Pons (tissue), 1 donor: ENCODE data around the gene FGFBP1.
"Not testable (repeated sequence)": the region's sequence is repeated elsewhere in the genome, so short reads cannot be mapped to it uniquely, and the experiment has no call there.

Experiments
- DNase-seq: peaks from one replicate; pipeline ENCODE4 v3.0.0-alpha.2; 2016; ENCODE audit warnings: low spot score

The FGFBP1 gene

DNA sequence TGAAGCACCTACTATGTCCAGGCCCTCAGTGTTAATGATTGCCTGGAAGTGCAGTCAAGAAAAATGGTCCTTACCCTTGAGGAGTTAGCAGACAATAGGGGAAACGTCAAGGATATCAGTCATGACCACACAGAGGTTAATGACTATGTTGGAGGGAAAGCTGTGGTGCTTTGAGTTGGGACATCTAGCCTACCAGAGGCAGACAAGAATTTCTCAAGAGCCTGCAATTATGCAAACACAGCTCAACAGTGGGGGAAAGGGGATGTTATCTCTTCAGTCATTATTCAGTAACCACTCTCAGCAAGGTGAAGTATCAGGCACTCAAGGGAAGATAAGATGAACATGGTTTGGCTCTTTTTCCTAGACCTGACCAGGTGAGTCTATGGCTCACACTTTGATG, 7.0 kb upstream of the FGFBP1 start:
- no peak for DNase-seq

DNA sequence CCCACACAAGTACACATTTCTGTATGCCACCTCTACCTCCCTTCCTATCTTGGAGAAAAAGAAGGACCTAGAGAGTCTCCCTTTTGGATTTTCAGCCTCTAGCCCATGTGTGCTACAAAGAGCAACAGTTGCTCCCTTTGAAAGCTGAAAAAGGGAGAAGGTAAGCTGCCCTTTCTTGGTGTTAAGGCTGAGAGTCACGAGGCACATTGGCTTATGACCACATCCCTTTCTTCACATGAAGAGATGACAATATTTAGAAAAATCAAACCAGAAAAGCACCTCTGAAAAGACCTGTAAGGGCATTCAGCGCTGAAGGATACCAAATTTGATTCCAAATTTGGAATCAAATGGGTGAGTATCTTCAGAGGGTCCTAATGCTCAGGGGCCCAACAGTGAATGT, 6.4 kb upstream of the FGFBP1 start:
- no peak for DNase-seq

DNA sequence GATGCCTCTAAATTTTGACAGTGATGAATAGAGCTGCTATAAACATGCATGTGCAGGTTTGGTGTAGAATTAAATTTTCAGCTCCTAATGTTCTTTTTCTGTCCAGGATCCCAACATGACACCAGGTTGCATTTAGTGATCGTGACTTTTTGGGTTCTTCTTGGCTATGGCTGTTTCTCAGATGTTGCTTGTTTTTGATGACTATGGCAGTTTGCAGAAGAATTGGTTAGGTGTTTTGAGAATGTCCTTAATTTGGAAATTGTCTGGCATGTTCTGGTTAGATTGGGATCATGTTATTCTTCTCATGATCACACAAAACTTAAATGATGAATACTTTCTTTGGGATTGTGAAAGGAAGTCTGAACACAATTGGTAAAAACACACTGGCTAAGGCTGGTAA, 3.7 kb upstream of the FGFBP1 start:
- DNase-seq: no peak

DNA sequence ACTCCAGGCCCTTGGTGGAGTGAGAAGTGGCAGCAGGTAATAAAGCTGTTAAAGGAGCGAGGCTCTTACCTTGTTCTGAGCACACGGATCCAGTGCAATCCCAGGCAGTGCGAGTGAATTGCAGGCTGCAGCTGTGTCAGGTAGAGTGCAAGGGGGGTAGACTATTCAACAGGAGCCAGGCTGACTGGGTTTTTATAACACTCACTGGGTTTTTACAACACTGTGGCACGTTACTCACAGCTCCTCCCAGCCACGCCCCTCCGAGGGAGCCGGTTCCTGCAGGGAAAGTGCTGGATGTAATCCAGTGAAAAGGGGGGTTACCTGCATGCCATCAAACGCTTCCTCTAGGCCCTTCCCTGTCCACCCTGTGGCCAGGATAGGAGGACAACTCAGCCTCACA, 358 bp downstream of the FGFBP1 start:
- DNase-seq: no peak

DNA sequence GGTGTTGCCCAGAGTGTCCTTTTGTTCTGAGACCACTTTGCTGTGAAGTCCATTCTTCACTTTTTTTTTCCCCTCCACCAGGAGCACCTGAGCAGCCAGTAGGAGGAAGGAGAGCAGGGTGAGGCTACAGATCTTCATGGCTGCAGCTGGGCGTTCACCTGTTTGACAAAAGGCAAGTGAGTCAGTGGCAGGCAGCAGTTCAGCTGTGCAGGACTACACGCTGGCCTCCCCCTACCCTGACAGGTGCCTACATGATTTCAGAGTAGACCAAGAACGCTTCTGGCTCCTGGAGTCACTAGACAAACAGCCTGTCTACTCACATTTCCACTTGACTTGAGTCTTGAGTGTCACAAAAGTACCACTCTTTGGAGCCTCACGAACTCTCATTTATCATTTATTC, 2.0 kb downstream of the FGFBP1 start:
- no peak for DNase-seq

DNA sequence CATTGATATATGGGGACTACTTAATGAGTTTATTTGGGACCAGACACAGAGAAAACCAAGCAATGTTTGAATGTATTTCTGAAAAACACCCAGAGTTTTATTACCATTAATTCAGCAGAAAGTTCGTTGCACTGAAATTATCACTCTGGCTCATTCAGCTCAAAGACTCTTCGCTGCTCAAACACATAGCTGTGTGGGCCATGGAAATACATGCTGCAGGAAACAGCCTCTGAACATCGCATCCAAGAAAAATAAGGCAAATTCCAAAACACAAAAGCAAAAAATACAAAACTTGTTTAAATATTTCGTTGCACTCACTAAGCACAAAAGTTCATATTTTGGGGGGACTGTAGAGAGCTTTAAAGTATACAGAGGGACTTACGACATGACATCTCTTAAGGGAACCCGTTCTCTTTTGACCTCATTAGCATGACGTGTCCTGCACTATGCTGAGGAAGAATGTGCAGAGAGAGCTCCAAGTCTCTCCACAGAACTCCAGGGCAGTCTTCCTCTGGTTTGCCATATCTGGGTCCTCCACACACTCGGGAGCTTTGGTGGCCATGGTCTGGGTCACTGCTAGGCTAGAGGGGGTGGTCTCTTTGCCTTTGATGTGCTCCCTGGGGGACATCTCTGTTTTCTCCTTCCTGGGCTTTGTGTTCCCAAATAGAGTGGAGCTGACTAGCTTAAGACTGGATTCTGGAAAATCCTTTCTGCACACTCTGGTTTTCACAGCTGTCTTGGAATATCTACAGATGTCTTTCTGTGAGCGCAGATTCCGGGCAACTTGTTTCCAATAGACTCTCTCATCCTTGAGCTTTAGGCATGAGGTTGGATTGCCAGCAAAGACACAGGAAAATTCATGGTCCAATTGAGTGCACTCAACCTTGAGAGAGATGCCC, 2.8 kb downstream of the FGFBP1 start:
- no peak for DNase-seq

DNA sequence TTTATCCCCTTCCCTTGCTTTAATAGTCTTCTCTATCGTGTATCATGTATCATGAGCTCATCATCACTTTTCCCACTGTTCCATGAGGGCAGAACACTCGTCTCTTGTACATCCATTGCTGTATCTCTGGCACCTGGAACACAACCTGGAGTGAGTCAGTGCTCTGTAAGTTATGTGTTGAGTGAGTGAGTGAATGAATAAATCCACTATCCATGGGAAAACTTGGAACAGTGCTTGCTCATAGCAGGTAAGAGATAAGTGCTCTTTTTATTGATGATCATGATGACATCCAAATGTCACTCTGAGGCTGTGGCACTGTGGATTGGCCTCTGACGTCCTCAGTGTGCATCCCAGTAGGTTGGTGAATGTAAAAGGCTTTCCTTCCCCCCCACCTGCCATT, 4.3 kb downstream of the FGFBP1 start:
- no peak for DNase-seq

DNA sequence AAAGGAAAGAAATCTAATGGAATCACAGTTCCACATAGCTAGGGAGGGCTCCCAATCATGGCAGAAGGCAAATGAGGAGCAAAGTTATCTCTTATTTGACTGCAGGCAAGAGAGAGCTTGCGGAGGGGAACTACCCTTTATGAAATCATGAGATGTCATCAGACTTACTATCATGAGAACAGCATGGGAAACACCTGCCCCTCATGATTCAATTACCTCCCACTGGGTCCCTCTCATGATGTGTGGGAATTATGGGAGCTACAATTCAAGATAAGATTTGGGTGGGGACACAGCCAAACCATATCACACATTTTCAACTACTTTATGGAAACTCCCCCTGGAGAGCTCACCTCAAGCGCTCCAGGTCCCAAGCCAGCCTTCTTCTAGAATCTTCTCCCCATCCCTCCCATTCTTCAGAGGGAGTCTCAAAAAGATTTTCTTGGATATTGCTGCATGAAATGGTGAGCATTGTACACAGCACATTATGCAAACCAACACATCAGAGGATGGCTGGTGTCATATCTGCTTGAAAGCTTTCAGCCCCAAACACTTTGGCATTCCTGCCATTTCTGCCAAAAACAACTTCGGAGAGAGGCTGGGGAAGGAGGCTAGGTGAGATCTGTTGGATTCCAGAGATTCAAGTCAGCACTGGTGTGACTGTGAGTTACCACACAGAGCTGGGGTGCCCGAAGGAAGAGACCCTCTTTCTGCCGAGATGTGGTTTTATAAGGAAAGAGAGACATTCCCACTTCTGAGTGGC, 6.9 kb downstream of the FGFBP1 start:
- DNase-seq: no peak

DNA sequence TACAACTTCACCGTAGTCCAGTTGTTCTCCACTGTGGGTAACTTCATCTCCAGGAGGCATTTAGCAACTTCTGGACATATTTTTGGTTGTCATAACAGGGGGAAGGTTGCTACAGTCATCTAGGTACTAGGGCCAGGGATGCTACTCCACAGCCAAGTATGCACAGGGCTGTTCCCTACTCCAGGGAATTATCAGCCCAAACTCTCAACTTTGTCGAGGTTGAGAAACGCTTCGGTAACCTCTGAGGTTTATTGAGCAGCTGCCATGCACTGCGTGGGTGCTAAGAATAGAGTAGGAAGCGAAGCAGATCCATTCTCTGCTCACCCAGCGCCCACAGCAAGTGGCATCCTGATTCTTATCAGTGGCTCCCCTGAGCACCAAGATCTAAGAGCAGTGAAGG, 8.2 kb downstream of the FGFBP1 start:
- no peak for DNase-seq

DNA sequence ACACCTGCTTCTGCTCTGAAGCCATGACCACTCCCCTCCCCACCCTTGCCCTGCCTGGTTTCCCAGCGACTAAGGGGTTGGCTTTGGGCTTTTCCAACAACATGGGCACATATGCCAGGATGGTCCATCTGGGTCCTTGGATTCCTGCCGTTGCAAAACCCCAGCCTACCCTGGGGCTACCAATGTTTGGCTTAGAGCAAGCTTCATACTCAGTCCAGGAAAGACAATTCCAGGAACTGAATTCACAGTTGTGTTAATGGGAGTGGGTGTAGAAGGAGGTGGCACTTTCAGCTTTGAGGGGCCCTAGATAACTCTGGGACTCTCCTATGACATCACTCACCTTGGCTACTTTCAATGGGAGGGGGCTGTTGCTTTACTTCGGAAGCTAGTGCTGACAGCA, 9.0 kb downstream of the FGFBP1 start:
- DNase-seq: no peak

DNA sequence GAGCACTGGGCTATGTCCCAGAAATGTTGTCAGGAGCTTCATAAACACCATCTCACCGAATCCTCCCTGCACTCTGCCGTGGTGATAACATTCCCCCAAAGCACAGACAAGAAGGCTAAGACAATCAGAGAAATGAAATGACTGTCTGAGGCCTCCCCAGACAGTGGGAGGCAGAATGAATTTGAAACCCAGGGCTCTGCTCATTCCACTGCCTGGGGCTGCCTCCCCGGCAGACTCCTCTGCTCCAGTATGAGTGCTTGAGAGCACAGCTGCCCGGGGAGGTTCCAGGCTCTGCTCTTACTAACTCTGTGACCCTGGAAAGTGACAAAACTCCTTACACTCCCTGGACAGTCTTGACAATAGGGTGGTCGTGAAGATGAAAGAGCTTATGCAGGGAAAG, 9.7 kb downstream of the FGFBP1 start:
- DNase-seq: no peak

DNA sequence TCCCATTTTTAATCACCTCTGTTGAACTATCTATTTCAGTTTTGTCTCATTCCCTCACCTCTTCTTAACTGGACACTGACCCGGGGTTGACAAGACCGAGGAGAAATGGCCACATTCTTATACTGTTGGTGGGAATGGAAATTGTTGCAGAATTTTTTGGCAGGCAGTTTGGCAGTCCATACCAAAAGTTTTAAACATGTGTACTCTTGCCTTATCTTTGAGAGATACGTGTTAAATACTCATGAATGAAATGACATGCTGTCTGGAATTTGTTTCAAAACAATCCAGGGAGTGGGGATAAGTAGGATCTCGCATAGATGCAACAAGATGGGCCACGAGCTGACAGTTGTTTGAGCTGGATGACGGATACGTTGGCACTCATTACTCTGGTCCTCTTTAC, 12.1 kb downstream of the FGFBP1 start:
- DNase-seq: no peak

DNA sequence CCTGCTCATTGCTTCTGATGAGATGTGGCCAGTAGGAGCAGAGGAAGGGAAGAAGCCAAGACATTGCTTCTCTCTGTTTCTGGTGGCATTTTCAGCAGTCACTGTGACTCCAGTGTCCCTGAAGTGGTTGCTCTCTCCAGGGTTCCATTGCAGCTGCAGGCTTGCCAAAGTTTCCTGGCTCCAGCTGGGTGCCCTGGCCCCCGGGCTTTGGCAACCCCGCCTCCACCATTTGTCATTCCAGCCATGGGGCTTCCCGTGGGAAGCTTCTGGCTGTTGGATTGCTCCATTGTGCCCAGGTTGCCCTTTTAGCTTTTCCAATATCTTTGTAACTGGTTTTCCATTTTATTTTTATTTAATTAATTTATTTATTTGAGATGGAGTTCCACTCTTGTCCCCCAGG, 12.7 kb downstream of the FGFBP1 start:
- DNase-seq: no peak

DNA sequence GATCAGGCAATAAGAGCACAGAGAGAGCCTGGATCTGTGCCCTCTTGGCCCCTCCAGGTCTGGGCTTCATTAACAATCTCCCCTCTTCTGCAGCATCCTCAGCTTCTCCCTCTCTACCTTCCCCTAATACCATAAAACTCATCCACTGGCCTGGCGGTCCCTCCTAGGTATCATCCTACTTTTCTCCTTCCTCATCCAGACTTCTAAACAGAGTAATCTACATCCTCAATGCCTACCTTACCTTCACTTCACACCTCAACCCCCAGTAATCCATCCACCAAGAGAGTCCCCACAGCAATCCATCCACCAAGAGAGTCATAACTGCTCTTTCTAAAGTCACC, 17.0 kb downstream of the FGFBP1 start:
- no peak for DNase-seq

DNA sequence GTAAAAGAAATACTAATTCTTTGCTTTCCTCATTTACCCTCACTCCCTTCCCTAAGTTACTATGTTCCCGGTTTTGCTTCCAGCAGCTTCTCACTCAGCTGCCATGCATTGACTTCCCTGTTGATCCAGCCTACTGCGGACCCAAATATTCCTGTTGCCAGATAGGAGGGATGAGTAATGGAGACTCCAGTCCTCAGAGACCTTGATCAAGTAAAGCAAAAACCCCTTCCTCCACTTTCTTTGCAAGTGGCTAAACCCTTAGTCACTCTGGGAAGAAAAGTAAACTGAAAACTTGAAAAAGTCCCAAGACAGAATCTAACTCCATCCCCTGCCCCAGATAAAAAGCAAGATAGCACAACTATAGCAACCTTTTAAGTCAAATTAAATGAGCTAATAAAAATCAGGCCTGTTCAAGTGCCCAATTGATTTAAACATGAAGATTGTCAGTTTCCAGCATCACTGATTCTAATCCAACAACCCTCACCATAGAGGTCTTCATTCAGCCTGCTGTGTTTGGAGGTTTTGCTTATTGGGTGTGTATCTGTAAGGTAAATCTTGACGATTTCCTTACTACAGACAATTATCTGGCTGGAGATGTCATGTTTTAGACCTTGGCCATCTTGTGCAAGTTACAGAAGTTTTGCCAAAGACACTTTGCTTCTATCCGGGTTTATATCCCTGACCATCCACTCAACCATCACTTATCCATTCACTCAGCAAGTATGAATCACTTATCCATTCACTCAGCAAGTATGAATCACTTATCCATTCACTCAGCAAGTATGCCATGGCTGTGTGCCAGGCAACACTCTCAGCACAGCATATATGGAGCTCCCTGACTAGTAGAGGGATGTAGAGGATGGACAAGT, 17.6 kb downstream of the FGFBP1 start:
- DNase-seq: no peak

DNA sequence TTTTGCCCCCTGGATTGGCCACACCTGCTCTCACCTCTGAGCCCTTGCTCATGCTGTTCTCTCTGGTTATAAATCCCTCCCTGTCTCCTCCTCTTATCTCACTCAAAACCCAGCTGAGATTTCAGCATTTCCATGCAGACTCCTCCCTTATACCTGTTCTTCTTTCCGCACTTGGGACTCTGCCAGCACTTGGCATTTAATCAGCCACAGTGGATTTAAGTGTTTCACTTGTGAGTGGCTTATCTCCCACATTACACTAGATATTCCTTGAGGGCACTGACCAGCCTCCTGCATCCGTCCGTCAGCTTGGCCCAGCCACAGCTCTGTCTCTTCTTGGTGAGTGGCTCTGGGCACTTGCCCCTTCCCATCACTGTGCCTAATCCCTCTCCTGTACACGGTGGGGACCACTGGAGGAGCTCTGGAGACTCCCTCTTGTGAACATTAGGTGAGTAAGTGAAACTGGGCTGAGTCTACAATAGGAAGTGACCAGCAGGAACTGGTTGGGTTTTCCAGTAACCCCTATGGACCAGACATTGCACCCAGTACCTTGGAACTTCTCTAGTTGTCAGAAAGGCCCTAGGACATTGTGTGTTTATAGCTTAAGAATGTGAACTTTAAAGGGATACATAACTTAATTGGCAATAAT, 19.9 kb downstream of the FGFBP1 start:
- no peak for DNase-seq

DNA sequence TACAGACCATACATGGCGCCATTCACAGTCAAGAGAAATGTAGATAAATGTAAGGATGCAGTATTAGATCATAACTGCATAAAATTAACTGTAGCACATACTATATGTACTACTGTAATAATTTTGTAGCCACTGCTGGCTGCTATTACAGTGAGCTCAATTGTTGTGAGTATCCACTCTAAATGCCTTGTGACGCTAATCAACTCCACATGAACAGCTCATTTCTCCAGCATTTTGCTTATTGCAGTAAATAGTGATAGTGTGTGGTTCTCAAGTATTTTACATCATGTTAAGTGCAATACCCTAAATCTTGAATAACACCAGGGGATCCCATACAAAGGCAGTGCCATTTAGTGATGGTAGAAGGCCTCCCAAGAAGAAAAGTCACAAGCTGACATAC, 21.2 kb downstream of the FGFBP1 start:
- DNase-seq: no peak

DNA sequence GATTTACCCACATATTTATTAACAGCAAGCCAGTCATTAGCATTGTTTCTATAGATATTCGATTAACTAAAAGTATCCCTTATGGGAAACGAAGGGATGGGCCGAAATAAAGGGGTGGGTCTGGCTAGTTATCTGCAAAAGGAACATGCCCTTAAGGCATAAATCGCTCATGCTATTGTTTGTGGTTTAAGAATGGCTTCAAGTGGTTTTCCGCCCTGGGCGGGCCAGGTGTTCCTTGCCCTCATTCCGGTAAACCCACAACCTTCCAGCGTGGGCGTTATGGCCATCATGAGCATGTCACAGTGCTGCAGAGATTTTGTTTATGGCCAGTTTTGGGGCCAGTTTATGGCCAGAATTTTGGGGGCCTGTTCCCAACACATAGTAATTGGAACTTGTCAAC, 22.2 kb downstream of the FGFBP1 start:
- not testable (repeated sequence) for DNase-seq

DNA sequence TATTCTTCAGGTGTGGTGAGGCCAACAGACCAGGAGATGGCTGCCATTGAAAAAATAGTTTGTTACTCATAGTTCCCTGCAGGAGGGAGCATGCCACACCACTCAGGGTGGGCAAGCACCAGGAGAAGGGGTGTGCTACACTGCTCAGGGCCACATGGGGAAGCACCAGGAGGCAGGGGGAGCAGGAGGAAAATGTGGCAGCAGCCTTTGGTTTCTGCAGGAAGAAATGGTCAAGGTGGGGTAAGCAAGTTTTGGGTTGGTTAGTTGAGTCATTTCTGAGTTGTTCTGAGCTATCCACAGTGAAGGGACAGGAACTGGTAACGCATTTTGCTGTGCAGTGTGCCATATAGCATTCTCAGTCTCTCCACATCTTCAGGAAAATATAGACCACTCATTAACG, 23.8 kb downstream of the FGFBP1 start:
- DNase-seq: no peak

DNA sequence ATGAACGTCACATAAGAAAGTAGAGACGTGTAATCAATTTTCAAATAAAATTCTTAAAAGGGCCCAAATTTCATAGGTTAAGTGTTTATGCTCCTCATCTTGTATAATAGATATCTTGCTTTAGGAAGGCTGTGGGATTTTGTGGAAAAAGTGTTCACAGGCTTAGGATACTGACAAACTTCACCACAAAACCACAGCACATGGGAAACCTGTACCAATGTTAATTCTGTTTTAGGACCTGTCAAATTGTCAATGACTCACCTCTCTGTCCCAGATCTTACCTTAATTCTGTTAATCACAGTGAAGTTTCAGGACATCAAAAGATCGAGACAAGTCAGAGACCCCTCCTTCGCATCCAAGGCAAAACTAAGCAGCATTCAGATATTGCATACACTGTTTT, 24.2 kb downstream of the FGFBP1 start:
- DNase-seq: no peak

DNA sequence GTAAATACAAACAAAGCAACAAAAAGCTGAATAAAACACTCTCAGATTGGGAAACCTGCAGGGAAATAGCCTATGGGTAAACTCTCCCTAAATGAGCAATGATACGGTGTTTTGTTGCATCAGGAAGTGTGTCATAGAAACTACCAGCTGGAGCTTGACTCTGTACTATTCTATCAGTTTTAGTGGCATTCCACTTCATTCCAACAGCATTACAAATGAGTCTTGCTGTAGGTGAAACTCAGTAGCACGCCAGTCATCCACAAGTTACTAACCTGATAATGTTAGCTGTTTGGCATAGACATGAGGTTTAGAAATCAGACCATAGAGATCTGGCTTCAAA, 24.9 kb downstream of the FGFBP1 start:
- DNase-seq: no peak

DNA sequence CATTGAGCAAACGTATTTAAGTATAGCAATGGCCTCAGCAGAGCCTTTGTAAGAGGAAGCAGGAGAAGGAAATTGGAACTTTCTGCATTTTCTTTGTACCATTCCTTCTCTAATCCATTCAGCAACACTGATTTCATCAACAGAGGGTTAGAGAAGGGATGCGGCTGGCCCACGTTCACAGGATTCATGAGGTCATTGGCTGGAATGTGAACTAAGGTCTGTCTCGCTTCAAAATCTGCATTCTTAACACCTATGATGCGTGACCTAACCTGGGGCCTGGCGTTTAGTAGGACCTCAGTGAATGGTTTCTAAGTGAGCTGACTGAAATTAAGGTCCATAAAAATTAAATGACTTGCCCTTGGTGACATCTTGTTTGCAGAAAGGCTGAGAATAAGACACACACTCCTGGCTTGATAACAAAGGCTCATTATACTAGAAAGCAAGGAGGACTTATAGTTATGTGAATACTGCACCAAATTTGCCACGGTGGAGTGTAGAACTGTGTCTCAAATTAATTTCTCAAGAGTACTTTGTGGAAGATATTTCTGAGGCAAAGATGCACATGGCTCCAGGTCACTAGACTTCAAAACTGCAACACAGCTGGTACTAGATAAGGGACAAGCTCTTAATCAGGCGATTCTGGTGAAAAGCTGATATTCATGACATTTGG, 25.4 kb downstream of the FGFBP1 start:
- DNase-seq: no peak
